Measurements from ENCODE around the gene EIF3D. TPM values are rescaled to one million over a fixed set of nuclear protein-coding genes. Genes with fewer than 3 reads are reported as not detected.

EIF3D gene
- total and polyA plus RNA-seq, 2 of the 13 experiments (the other 11 are each of a cell fraction or from before 2014, with no cell fraction given): 118 to 274 TPM

DNA sequence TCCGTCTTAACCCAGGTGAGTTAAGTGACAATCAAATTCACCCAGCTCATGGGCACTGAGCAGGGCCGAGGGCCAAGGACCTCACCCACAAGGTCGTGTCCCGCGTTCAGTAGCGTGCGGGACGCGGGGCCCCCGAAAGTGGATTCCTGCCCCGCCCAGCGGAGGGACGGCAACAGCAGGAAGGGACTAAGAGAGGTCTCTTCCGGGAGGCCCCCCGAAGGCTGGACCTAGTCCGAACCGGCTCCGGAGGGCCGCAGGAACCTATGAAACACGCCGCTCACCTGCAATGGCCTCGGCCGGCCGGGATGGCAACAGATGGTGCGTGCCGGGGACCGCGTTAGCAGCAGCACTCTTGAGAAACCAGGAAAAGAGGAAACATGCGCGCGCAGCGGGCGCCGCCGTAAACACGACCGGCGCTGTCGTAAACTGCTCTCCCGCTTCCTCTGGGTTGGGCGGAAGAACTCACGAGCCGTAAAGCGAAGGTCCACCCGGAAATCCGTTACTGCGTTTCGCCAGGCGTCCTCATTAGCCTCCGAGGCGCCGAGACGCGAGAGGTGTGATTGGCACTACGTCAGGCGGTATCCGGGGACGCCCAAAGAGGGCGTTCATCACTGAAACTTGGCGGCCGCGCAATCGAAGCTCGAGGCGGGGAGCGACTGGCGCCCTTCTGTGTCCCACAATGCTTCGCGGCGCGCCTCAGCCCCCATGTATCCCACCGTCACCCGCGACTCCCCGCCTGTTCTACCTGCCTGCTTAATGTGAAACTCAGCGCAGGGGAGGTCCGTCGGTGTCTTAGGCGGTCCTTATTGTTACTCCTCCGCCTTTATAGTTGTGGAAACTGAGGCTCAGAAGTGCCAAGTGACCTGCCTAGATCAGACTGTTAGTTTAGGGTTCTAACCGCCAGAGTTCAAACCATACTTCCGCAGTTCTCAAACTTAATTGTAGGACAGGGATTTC, at the start of gene EIF3D (continued):
- TF ChIP-seq ZNF792 (CRISPR knock-in tag; IDR thresholded peaks at IDR 0.05): peak; percentile 24; the same call in 1 of the 2 replicates
- TF ChIP-seq BHLHE40 (IDR thresholded peaks at IDR 0.05; ENCODE audit: low read length): peak; percentile 4; the same call in 1 of the 2 replicates
- TF ChIP-seq, protein P1, sequence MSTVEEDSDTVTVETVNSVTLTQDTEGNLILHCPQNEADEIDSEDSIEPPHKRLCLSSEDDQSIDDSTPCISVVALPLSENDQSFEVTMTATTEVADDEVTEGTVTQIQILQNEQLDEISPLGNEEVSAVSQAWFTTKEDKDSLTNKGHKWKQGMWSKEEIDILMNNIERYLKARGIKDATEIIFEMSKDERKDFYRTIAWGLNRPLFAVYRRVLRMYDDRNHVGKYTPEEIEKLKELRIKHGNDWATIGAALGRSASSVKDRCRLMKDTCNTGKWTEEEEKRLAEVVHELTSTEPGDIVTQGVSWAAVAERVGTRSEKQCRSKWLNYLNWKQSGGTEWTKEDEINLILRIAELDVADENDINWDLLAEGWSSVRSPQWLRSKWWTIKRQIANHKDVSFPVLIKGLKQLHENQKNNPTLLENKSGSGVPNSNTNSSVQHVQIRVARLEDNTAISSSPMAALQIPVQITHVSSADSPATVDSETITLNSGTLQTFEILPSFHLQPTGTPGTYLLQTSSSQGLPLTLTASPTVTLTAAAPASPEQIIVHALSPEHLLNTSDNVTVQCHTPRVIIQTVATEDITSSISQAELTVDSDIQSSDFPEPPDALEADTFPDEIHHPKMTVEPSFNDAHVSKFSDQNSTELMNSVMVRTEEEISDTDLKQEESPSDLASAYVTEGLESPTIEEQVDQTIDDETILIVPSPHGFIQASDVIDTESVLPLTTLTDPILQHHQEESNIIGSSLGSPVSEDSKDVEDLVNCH (CRISPR knock-in tag; IDR thresholded peaks at IDR 0.05): 0 out of 2 replicates have a peak, but pooled peaks have one; percentile 40
- peak; percentile 29; the same call in 1 of the 2 replicates for TF ChIP-seq SMAD9 (CRISPR knock-in tag; IDR thresholded peaks at IDR 0.05)
- peak; percentile 91; the same call in 1 of the 2 replicates for TF ChIP-seq ZNF598 (CRISPR knock-in tag; IDR thresholded peaks at IDR 0.05; ENCODE audit: borderline replicate concordance)
- no peak; the same call in 1 of the 2 replicates for TF ChIP-seq TGIF2 (CRISPR knock-in tag; IDR thresholded peaks at IDR 0.05)
- TF ChIP-seq, protein P2, sequence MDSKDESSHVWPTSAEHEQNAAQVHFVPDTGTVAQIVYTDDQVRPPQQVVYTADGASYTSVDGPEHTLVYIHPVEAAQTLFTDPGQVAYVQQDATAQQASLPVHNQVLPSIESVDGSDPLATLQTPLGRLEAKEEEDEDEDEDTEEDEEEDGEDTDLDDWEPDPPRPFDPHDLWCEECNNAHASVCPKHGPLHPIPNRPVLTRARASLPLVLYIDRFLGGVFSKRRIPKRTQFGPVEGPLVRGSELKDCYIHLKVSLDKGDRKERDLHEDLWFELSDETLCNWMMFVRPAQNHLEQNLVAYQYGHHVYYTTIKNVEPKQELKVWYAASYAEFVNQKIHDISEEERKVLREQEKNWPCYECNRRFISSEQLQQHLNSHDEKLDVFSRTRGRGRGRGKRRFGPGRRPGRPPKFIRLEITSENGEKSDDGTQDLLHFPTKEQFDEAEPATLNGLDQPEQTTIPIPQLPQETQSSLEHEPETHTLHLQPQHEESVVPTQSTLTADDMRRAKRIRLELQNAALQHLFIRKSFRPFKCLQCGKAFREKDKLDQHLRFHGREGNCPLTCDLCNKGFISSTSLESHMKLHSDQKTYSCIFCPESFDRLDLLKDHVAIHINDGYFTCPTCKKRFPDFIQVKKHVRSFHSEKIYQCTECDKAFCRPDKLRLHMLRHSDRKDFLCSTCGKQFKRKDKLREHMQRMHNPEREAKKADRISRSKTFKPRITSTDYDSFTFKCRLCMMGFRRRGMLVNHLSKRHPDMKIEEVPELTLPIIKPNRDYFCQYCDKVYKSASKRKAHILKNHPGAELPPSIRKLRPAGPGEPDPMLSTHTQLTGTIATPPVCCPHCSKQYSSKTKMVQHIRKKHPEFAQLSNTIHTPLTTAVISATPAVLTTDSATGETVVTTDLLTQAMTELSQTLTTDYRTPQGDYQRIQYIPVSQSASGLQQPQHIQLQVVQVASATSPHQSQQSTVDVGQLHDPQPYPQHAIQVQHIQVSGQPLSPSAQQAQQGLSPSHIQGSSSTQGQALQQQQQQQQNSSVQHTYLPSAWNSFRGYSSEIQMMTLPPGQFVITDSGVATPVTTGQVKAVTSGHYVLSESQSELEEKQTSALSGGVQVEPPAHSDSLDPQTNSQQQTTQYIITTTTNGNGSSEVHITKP (CRISPR knock-in tag; IDR thresholded peaks at IDR 0.05; ENCODE audit: low read depth): peak; percentile 63; the same call in 1 of the 2 replicates
- 0 out of 2 replicates have a peak, but pooled peaks have one; percentile 50 for TF ChIP-seq ZNF720 (CRISPR knock-in tag; IDR thresholded peaks at IDR 0.05)
- TF ChIP-seq GLI4 (CRISPR knock-in tag; IDR thresholded peaks at IDR 0.05; ENCODE audit: borderline replicate concordance): 0 out of 2 replicates have a peak, but pooled peaks have one; percentile 35
- TF ChIP-seq, protein P3, sequence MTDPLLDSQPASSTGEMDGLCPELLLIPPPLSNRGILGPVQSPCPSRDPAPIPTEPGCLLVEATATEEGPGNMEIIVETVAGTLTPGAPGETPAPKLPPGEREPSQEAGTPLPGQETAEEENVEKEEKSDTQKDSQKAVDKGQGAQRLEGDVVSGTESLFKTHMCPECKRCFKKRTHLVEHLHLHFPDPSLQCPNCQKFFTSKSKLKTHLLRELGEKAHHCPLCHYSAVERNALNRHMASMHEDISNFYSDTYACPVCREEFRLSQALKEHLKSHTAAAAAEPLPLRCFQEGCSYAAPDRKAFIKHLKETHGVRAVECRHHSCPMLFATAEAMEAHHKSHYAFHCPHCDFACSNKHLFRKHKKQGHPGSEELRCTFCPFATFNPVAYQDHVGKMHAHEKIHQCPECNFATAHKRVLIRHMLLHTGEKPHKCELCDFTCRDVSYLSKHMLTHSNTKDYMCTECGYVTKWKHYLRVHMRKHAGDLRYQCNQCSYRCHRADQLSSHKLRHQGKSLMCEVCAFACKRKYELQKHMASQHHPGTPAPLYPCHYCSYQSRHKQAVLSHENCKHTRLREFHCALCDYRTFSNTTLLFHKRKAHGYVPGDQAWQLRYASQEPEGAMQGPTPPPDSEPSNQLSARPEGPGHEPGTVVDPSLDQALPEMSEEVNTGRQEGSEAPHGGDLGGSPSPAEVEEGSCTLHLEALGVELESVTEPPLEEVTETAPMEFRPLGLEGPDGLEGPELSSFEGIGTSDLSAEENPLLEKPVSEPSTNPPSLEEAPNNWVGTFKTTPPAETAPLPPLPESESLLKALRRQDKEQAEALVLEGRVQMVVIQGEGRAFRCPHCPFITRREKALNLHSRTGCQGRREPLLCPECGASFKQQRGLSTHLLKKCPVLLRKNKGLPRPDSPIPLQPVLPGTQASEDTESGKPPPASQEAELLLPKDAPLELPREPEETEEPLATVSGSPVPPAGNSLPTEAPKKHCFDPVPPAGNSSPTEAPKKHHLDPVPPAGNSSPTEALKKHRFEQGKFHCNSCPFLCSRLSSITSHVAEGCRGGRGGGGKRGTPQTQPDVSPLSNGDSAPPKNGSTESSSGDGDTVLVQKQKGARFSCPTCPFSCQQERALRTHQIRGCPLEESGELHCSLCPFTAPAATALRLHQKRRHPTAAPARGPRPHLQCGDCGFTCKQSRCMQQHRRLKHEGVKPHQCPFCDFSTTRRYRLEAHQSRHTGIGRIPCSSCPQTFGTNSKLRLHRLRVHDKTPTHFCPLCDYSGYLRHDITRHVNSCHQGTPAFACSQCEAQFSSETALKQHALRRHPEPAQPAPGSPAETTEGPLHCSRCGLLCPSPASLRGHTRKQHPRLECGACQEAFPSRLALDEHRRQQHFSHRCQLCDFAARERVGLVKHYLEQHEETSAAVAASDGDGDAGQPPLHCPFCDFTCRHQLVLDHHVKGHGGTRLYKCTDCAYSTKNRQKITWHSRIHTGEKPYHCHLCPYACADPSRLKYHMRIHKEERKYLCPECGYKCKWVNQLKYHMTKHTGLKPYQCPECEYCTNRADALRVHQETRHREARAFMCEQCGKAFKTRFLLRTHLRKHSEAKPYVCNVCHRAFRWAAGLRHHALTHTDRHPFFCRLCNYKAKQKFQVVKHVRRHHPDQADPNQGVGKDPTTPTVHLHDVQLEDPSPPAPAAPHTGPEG (CRISPR knock-in tag; IDR thresholded peaks at IDR 0.05): no peak; the same call in 1 of the 2 replicates
- peak; percentile 91 for TF ChIP-seq HOXA5 (CRISPR knock-in tag; IDR thresholded peaks at IDR 0.05)
- TF ChIP-seq ZNF614 (CRISPR knock-in tag; IDR thresholded peaks at IDR 0.05; ENCODE audit: borderline replicate concordance): peak; percentile 88; the same call in 1 of the 2 replicates
- peak; percentile 65; the same call in 1 of the 2 replicates for TF ChIP-seq ZNF768 (CRISPR knock-in tag; IDR thresholded peaks at IDR 0.05)
- TF ChIP-seq CCAR2 (optimal IDR thresholded peaks at IDR 0.05; ENCODE audit: low read depth, low read length): no peak
- TF ChIP-seq NCOA1 (CRISPR knock-in tag; IDR thresholded peaks at IDR 0.05): no peak
- TF ChIP-seq ZNF333 (CRISPR knock-in tag; IDR thresholded peaks at IDR 0.05; ENCODE audit: borderline replicate concordance): 0 out of 2 replicates have a peak, but pooled peaks have one; percentile 27
